Measurements from ENCODE around the gene UBA1.
A peak's percentile ranks its signal among the peaks of the same experiment; 100 is the strongest.

UBA1 gene

GRCh38 chrX:47218920-47219815 is 25.5 kb downstream of the UBA1 start:
- no peaks in the 10 kb centered on the region for H3K9me3 ChIP-seq (ENCODE audit: insufficient read depth, low read length)
- H3K4me3 ChIP-seq (ENCODE audit: insufficient read length, low read depth): peak overlapping the region; percentile 89
- no peak for DNase-seq (ENCODE audit: low read depth, low spot score)
- peaks cover 23% of the 10 kb centered on the region for H3K4me1 ChIP-seq (ENCODE audit: insufficient read depth, insufficient read length)
- peak overlapping the region; percentile 95 for H3K9ac ChIP-seq (ENCODE audit: insufficient read length, low read depth)
- H3K36me3 ChIP-seq (ENCODE audit: insufficient read depth, insufficient read length, low read length): peaks cover 69% of the 10 kb centered on the region
- no peak for TF ChIP-seq ZNF274 (IDR thresholded peaks at IDR 0.05; ENCODE audit: low read depth, low read length)
- no peak for TF ChIP-seq SUZ12 (IDR thresholded peaks at IDR 0.05; ENCODE audit: extremely low read depth, insufficient read depth, insufficient read length)
- TF ChIP-seq YY1 (IDR thresholded peaks at IDR 0.05; ENCODE audit: insufficient read depth, insufficient read length): no peak
- no peaks in the 10 kb centered on the region for H3K27me3 ChIP-seq (ENCODE audit: insufficient read depth, insufficient read length)

GRCh38 chrX:47221756-47222155 is 28.1 kb downstream of the UBA1 start:
- H3K36me3 ChIP-seq (ENCODE audit: insufficient read depth, insufficient read length, low read length): peaks cover 69% of the 10 kb centered on the region
- no peak for TF ChIP-seq SUZ12 (IDR thresholded peaks at IDR 0.05; ENCODE audit: extremely low read depth, insufficient read depth, insufficient read length)
- TF ChIP-seq YY1 (IDR thresholded peaks at IDR 0.05; ENCODE audit: insufficient read depth, insufficient read length): no peak
- no peak for TF ChIP-seq ZNF274 (IDR thresholded peaks at IDR 0.05; ENCODE audit: low read depth, low read length)
- no peak for DNase-seq (ENCODE audit: low read depth, low spot score)
- no peaks in the 10 kb centered on the region for H3K27me3 ChIP-seq (ENCODE audit: insufficient read depth, insufficient read length)
- no peaks in the 10 kb centered on the region for H3K9me3 ChIP-seq (ENCODE audit: insufficient read depth, low read length)
- H3K9ac ChIP-seq (ENCODE audit: insufficient read length, low read depth): no peak overlapping the region
- H3K4me3 ChIP-seq (ENCODE audit: insufficient read length, low read depth): no peak overlapping the region
- H3K4me1 ChIP-seq (ENCODE audit: insufficient read depth, insufficient read length): peaks cover 4% of the 10 kb centered on the region

- no peak for TF ChIP-seq ZNF274 (IDR thresholded peaks at IDR 0.05; ENCODE audit: low read depth, low read length)
- TF ChIP-seq SUZ12 (IDR thresholded peaks at IDR 0.05; ENCODE audit: extremely low read depth, insufficient read depth, insufficient read length): no peak
- TF ChIP-seq YY1 (IDR thresholded peaks at IDR 0.05; ENCODE audit: insufficient read depth, insufficient read length): no peak
- H3K27me3 ChIP-seq (ENCODE audit: insufficient read depth, insufficient read length): no peaks in the 10 kb centered on the region
- peaks cover 79% of the 10 kb centered on the region for H3K36me3 ChIP-seq (ENCODE audit: insufficient read depth, insufficient read length, low read length)
- peaks cover 4% of the 10 kb centered on the region for H3K4me1 ChIP-seq (ENCODE audit: insufficient read depth, insufficient read length)
- no peaks in the 10 kb centered on the region for H3K9me3 ChIP-seq (ENCODE audit: insufficient read depth, low read length)
- no peak overlapping the region for H3K9ac ChIP-seq (ENCODE audit: insufficient read length, low read depth)
- no peak overlapping the region for H3K4me3 ChIP-seq (ENCODE audit: insufficient read length, low read depth)
- no peak for DNase-seq (ENCODE audit: low read depth, low spot score)
Measured at GRCh38 chrX:47222751-47223350, 29.2 kb downstream of the UBA1 start.

- peaks cover 87% of the 10 kb centered on the region for H3K36me3 ChIP-seq (ENCODE audit: insufficient read depth, insufficient read length, low read length)
- no peak overlapping the region for H3K4me3 ChIP-seq (ENCODE audit: insufficient read length, low read depth)
Measured at GRCh38 chrX:47223476-47224250, 30.0 kb downstream of the UBA1 start.

GRCh38 chrX:47224266-47224895 is 30.8 kb downstream of the UBA1 start:
- peaks cover 95% of the 10 kb centered on the region for H3K36me3 ChIP-seq (ENCODE audit: insufficient read depth, insufficient read length, low read length)
- H3K4me1 ChIP-seq (ENCODE audit: insufficient read depth, insufficient read length): peaks cover 4% of the 10 kb centered on the region
- no peak overlapping the region for H3K9ac ChIP-seq (ENCODE audit: insufficient read length, low read depth)

More at GRCh38 chrX:47223476-47224250, 30.0 kb downstream of the UBA1 start:
- H3K27me3 ChIP-seq (ENCODE audit: insufficient read depth, insufficient read length): no peaks in the 10 kb centered on the region
- TF ChIP-seq YY1 (IDR thresholded peaks at IDR 0.05; ENCODE audit: insufficient read depth, insufficient read length) (no peak), SUZ12 (IDR thresholded peaks at IDR 0.05; ENCODE audit: extremely low read depth, insufficient read depth, insufficient read length) (no peak), ZNF274 (IDR thresholded peaks at IDR 0.05; ENCODE audit: low read depth, low read length) (no peak)
- DNase-seq (ENCODE audit: low read depth, low spot score): no peak
- H3K9ac ChIP-seq (ENCODE audit: insufficient read length, low read depth): no peak overlapping the region
- H3K4me1 ChIP-seq (ENCODE audit: insufficient read depth, insufficient read length): peaks cover 4% of the 10 kb centered on the region
- H3K9me3 ChIP-seq (ENCODE audit: insufficient read depth, low read length): no peaks in the 10 kb centered on the region

GRCh38 chrX:47224896-47225290 is 31.3 kb downstream of the UBA1 start:
- peaks cover 94% of the 10 kb centered on the region for H3K36me3 ChIP-seq (ENCODE audit: insufficient read depth, insufficient read length, low read length)
- H3K9ac ChIP-seq (ENCODE audit: insufficient read length, low read depth): no peak overlapping the region
- H3K4me1 ChIP-seq (ENCODE audit: insufficient read depth, insufficient read length): peaks cover 2% of the 10 kb centered on the region
- no peaks in the 10 kb centered on the region for H3K27me3 ChIP-seq (ENCODE audit: insufficient read depth, insufficient read length)
- H3K4me3 ChIP-seq (ENCODE audit: insufficient read length, low read depth): no peak overlapping the region
- DNase-seq (ENCODE audit: low read depth, low spot score): no peak
- no peaks in the 10 kb centered on the region for H3K9me3 ChIP-seq (ENCODE audit: insufficient read depth, low read length)
- no peak for TF ChIP-seq SUZ12 (IDR thresholded peaks at IDR 0.05; ENCODE audit: extremely low read depth, insufficient read depth, insufficient read length)
- no peak for TF ChIP-seq ZNF274 (IDR thresholded peaks at IDR 0.05; ENCODE audit: low read depth, low read length)
- TF ChIP-seq YY1 (IDR thresholded peaks at IDR 0.05; ENCODE audit: insufficient read depth, insufficient read length): no peak

More at GRCh38 chrX:47224266-47224895, 30.8 kb downstream of the UBA1 start:
- Histone ChIP-seq H3K27me3 (ENCODE audit: insufficient read depth, insufficient read length) (no peaks in the 10 kb centered on the region), H3K9me3 (ENCODE audit: insufficient read depth, low read length) (no peaks in the 10 kb centered on the region), H3K4me3 (ENCODE audit: insufficient read length, low read depth) (no peak overlapping the region)
- no peak for TF ChIP-seq YY1 (IDR thresholded peaks at IDR 0.05; ENCODE audit: insufficient read depth, insufficient read length)
- TF ChIP-seq ZNF274 (IDR thresholded peaks at IDR 0.05; ENCODE audit: low read depth, low read length): no peak
- no peak for TF ChIP-seq SUZ12 (IDR thresholded peaks at IDR 0.05; ENCODE audit: extremely low read depth, insufficient read depth, insufficient read length)
- DNase-seq (ENCODE audit: low read depth, low spot score): no peak

Measured in NT2/D1 (cell line).